HL-60 (cell line): ENCODE data around the gene KRTAP4-6.

Experiments
- DNase-seq, 2 experiments: peaks; one replicate each; pipeline ENCODE4 v3.0.0-alpha.2; 2010 to 2020; ENCODE audit warnings: low read depth in 1 of 2, low spot score in 1 of 2
- H3K27ac ChIP-seq: fragments of 250-450 bp; sonication (Bioruptor Pico); replicated peaks from 2 replicates; pipeline ENCODE4 v1.5.1; 2020; ENCODE audit warnings: mild to moderate bottlenecking, moderate library complexity
- H3K27me3 ChIP-seq: fragments of 250-450 bp; sonication (Bioruptor Pico); 2 replicates; pipeline ENCODE4 v1.5.1; 2021; ENCODE audit warnings: mild to moderate bottlenecking, moderate library complexity; ENCODE audit not compliant: insufficient read depth, poor library complexity, severe bottlenecking
- H3K4me3 ChIP-seq: replicated peaks from 2 replicates; pipeline ENCODE4 v1.5.1; 2011; ENCODE audit warnings: mild to moderate bottlenecking, control low read depth, low read length; ENCODE audit not compliant: insufficient read depth
- CTCF ChIP-seq: IDR thresholded peaks from one replicate; pipeline ENCODE4 v1.5.1; 2011; ENCODE audit warnings: low read length, control low read depth, inconsistent platforms; ENCODE audit not compliant: insufficient read depth
- GABPA ChIP-seq: IDR thresholded peaks from 2 replicates; pipeline ENCODE4 v1.6.1; 2012; ENCODE audit warnings: low read depth
- POLR2AphosphoS5 ChIP-seq: IDR thresholded peaks from 2 replicates; pipeline ENCODE4 v1.6.1; 2012; ENCODE audit warnings: low read depth
- REST ChIP-seq: IDR thresholded peaks from 2 replicates; pipeline ENCODE4 v1.6.1; 2012; ENCODE audit warnings: low read depth; ENCODE audit not compliant: insufficient replicate concordance
- SPI1 ChIP-seq: IDR thresholded peaks from 2 replicates; pipeline ENCODE4 v1.6.1; 2012; ENCODE audit warnings: low read depth, mild to moderate bottlenecking, borderline replicate concordance

The KRTAP4-6 gene

GRCh38 chr17:41171886-41172285, 31.5 kb upstream of the KRTAP4-6 start:
- peak in 1 of 2 experiments; percentile 10 for DNase-seq
- Histone ChIP-seq H3K4me3 (no peak overlapping the region), H3K27me3 (peaks cover 2% of the 10 kb centered on the region), H3K27ac (no peak overlapping the region)
- TF ChIP-seq CTCF, result no peak
- no peak for TF ChIP-seq POLR2AphosphoS5
- TF ChIP-seq GABPA, result no peak
- TF ChIP-seq SPI1, result no peak
- TF ChIP-seq REST, result no peak

- TF ChIP-seq POLR2AphosphoS5, result no peak
- no peak for TF ChIP-seq CTCF
- no peak for TF ChIP-seq REST
- no peak for TF ChIP-seq GABPA
- no peak for TF ChIP-seq SPI1
- DNase-seq, result no peak
- no peak within 1 kb of the TSS for H3K27ac ChIP-seq
- peaks cover 2% of the 10 kb centered on the region for H3K27me3 ChIP-seq
- H3K4me3 ChIP-seq, result no peak within 1 kb of the TSS
These were observed 27.8 kb upstream of the KRTAP4-6 start, which contains the start of gene KRTAP4-3 for GRCh38 chr17:41168121-41168520. TSS of gene KRTAP4-3 (minus strand) at chr17:41168221. CDS start at chr17:41168172, 49 bp downstream.

DNA sequence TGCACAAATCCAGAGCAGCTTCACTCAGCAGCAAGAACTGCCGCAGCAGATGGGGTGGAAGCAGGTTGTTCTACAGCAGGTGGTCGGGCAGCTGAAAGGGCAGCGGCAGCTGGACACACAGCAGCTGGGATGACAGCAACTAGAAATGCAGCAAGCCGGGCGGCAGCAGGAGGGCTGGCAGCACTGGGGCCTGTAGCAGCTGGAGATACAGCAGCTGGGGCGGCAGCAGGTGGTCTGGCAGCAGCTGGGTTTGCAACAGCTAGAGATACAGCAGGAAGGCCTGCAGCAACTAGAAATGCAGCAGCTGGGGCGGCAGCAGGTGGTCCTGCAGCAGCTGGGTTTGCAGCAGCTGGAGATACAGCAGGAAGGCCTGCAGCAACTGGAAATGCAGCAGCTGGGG, 27.2 kb upstream of the KRTAP4-6 start:
- H3K27ac ChIP-seq, result no peak overlapping the region
- no peak for DNase-seq
- H3K27me3 ChIP-seq, result no peaks in the 10 kb centered on the region
- TF ChIP-seq CTCF (no peak), GABPA (no peak), POLR2AphosphoS5 (no peak), SPI1 (no peak), REST (no peak)
- no peak overlapping the region for H3K4me3 ChIP-seq
